Amniotic epithelial cell (primary cell): ENCODE results near the gene CFL1.
A peak's percentile ranks its signal among the peaks of the same experiment; 100 is the strongest.
"Not testable (repeated sequence)": the region's sequence is repeated elsewhere in the genome, so short reads cannot be mapped to it uniquely, and the experiment has no call there.

Experiments
- DNase-seq: peaks from one replicate; pipeline ENCODE4 v3.0.0-alpha.2; 2010; ENCODE audit warnings: low read depth

The CFL1 gene

GRCh38 chr11:65857853-65858680 is at the start of gene CFL1:
CFL1 (minus strand) TSS chr11:65858180; CDS start chr11:65858099, 81 bp downstream.
- peak; percentile 95 for DNase-seq

- no peak for DNase-seq
Measured at GRCh38 chr11:65906602-65907001, 48.6 kb upstream of the CFL1 start.

DNA sequence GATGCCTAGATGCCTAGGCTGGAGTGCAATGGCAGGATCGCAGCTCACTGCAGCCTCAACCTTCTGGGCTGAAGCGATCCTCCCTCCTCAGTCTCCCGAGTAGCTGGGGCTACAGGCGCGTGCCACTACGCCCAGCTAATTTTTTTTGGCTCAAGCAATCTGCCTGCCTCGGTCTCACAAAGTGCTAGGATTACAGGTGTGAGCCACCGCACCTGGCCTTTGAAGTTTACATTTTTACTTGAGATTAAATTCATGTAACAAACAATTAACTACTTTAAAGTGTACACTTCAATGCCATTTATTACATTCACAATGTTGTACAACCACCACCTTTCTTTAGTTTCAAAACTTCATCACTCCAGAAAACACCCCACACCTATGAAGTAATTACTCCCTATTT is 45.7 kb upstream of the CFL1 start:
- no peak for DNase-seq

- DNase-seq = peak; percentile 72
Measured at GRCh38 chr11:65903068-65903481, 45.1 kb upstream of the CFL1 start.

DNA sequence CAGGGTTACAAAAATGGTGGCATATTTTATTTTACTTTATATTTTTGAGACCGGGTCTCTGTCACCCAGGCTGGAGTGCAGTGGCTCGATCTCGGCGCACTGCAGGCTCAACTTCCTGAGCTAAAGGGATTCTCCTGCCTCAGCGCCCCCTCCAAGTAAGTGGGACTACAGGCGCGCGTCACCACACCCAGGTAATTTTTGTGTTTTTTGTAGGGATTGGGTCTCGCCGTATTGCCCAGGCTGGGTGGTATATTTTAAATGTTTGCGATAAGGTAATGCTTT is 42.9 kb upstream of the CFL1 start:
- no peak for DNase-seq

- peak; percentile 92 for DNase-seq
Measured at GRCh38 chr11:65900125-65900898, 42.3 kb upstream of the CFL1 start, which contains the start of gene FOSL1. FOSL1 (minus strand) TSS chr11:65900388; CDS start chr11:65900339, 49 bp downstream.

GRCh38 chr11:65899356-65900124 is 41.6 kb upstream of the CFL1 start:
- peak; percentile 59 for DNase-seq

GRCh38 chr11:65898656-65899355 is 40.8 kb upstream of the CFL1 start:
- DNase-seq = peak; percentile 31

GRCh38 chr11:65897020-65897471 is 39.1 kb upstream of the CFL1 start:
- DNase-seq = no peak

- no peak for DNase-seq
Measured at GRCh38 chr11:65896034-65896999, 38.3 kb upstream of the CFL1 start.

- DNase-seq = no peak
Measured at GRCh38 chr11:65895482-65895981, 37.6 kb upstream of the CFL1 start.

DNA sequence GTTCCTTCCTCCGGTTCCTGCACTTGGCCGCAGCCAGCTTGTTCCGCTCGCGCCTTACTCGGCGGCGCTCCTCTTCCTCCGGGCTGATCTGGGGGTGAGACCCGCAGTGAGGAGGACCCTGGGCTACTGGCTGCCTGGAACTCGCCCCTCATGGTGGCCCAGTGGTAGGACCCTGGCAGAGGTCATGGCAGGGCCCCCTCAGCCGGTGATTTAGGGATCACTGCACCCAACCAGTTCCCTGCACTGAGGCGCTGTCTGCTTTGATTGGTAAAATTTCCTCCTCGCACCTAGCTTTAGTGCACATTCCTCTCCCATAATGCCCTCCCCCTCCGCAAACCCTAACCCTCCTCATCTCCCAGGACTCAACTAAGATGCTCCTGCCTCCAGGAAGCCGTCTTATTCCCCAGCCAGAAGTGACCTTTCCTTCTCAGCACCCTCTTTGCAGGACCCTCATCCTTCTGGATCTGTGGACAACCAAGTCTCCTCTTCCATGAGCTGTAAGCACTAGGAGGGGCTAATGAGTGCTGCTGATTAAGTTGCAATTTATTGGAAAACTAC is 36.1 kb upstream of the CFL1 start:
- DNase-seq = no peak

GRCh38 chr11:65892661-65893317 is 34.8 kb upstream of the CFL1 start:
- no peak for DNase-seq

DNA sequence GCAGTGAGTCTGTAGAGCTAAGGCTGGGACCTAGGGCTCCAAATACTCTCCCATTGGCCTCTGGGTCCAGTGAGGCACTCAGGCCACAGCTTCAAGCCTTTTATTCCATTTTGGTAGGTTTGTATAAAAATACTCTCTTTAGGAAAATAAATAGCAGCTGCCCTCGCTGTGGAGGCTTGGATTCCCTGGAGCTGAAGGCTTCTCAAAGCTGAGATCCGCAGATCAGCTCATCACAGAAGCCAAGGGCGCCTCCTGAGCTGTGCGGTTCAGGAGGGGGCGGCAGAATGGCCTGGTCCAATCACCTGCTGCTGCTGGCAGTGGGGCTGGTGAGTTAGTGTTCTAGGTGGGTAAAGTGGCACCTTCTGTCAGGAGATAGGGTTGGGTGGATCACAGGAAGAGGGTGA is 34.2 kb upstream of the CFL1 start:
- DNase-seq = not testable (repeated sequence)

- peak; percentile 27 for DNase-seq
Measured at GRCh38 chr11:65891219-65892136, 33.5 kb upstream of the CFL1 start.

GRCh38 chr11:65890324-65891218 is 32.6 kb upstream of the CFL1 start, which contains the start of gene CCDC85B:
CCDC85B (plus strand) TSS chr11:65890673; CDS start chr11:65890784, 111 bp downstream.
- DNase-seq = peak; percentile 89

DNA sequence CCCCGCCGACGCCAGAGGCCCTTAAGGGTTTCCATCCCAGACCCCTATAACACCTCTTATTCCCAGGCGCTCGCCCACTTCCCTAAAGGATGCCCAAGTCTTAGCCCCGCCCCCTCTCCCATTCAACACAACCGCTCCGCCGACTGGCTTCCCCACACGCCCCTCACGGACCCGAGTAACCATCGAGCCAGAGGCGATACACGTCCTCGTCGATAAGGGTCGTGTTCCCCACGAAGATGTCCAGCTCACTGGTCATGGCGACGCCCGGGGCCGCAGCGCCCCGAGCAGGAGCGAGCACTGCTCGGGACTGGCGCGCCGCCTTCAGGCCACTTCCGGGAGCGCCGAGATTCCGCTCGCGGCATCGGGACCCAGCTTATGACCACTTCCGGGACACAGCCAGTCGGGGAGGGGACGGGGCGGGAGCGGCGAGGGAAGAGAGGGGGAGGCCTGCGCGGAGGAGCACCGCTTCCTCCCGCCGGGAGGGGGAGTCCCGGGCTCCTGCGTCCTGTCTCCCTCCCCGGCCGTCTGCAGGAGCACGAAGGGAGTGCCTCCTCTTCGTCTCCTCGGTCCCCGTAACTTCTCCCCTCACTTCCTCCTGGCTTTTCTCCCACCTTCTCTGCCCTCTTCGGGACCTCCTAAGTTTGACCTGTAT is 30.3 kb upstream of the CFL1 start, which contains the start of gene FIBP:
Gene FIBP (minus strand): TSS at position 309 of the 652 bp plus-strand sequence. CDS start 53 bp downstream, at position 256.
- peak; percentile 95 for DNase-seq
